Astrocyte (in vitro differentiated cells and primary cell): ENCODE data around the gene P3H1. TPM values are rescaled to one million over a fixed set of nuclear protein-coding genes. Genes with fewer than 3 reads are reported as not detected.
"Not testable (repeated sequence)": the region's sequence is repeated elsewhere in the genome, so short reads cannot be mapped to it uniquely, and the experiment has no call there.

Experiments
- DNase-seq: peaks from one replicate; pipeline ENCODE4 v3.0.0-alpha.2; 2010; ENCODE audit warnings: low read depth
- FAIRE-seq: peaks from 2 replicates; lab custom pipeline; 2011; peaks lifted over from hg19 to GRCh38; lab: Jason Lieb, UNC
- H2AFZ ChIP-seq: 2 replicates; pipeline ENCODE4 v1.6.0; 2012; ENCODE audit warnings: low read depth, low read length, inconsistent platforms
- H3K27ac ChIP-seq: 2 replicates; pipeline ENCODE4 v1.5.1; 2011; ENCODE audit warnings: low read depth, low read length, inconsistent platforms
- H3K27me3 ChIP-seq: 2 replicates; pipeline ENCODE4 v1.6.0; 2011; ENCODE audit warnings: low read length, inconsistent platforms; ENCODE audit not compliant: insufficient read depth
- H3K36me3 ChIP-seq: 2 replicates; pipeline ENCODE4 v1.5.1; 2011; ENCODE audit warnings: low read length, inconsistent platforms; ENCODE audit not compliant: insufficient read depth
- H3K4me1 ChIP-seq: 2 replicates; pipeline ENCODE4 v1.5.1; 2011; ENCODE audit warnings: low read length, inconsistent platforms; ENCODE audit not compliant: insufficient read depth
- H3K4me2 ChIP-seq: 2 replicates; pipeline ENCODE4 v1.6.0; 2012; ENCODE audit warnings: low read length, inconsistent platforms
- H3K4me3 ChIP-seq: 2 replicates; pipeline ENCODE4 v1.5.1; 2011; ENCODE audit warnings: low read depth, mild to moderate bottlenecking, low read length, inconsistent platforms; ENCODE audit not compliant: insufficient read depth
- H3K79me2 ChIP-seq: 2 replicates; pipeline ENCODE4 v1.6.0; 2012; ENCODE audit warnings: mild to moderate bottlenecking, low read length, inconsistent platforms; ENCODE audit not compliant: insufficient read depth
- H3K9ac ChIP-seq: 2 replicates; pipeline ENCODE4 v1.6.0; 2012; ENCODE audit warnings: mild to moderate bottlenecking, low read length, inconsistent platforms
- H3K9me3 ChIP-seq: 2 replicates; pipeline ENCODE4 v1.5.1; 2012; ENCODE audit warnings: low read depth, mild to moderate bottlenecking, low read length, inconsistent platforms; ENCODE audit not compliant: insufficient read depth
- H4K20me1 ChIP-seq: 2 replicates; pipeline ENCODE4 v1.6.0; 2012; ENCODE audit warnings: low read length, inconsistent platforms; ENCODE audit not compliant: insufficient read depth
- H3K27ac Mint-ChIP-seq: one replicate; pipeline ENCODE4 v1.8.0; 2021; ENCODE audit warnings: mild to moderate bottlenecking, mixed read lengths; ENCODE audit not compliant: unreplicated experiment
- H3K27me3 Mint-ChIP-seq: one replicate; pipeline ENCODE4 v1.8.0; 2021; ENCODE audit warnings: low read depth, mixed read lengths; ENCODE audit not compliant: unreplicated experiment
- H3K36me3 Mint-ChIP-seq: one replicate; pipeline ENCODE4 v1.8.0; 2021; ENCODE audit warnings: low read depth, mixed read lengths; ENCODE audit not compliant: unreplicated experiment
- H3K4me1 Mint-ChIP-seq: one replicate; pipeline ENCODE4 v1.8.0; 2021; ENCODE audit warnings: low read depth, mixed read lengths; ENCODE audit not compliant: unreplicated experiment
- H3K4me3 Mint-ChIP-seq: one replicate; pipeline ENCODE4 v1.8.0; 2021; ENCODE audit warnings: mild to moderate bottlenecking, moderate library complexity, mixed read lengths; ENCODE audit not compliant: unreplicated experiment
- H3K9me3 Mint-ChIP-seq: one replicate; pipeline ENCODE4 v1.8.0; 2021; ENCODE audit warnings: mild to moderate bottlenecking, mixed read lengths; ENCODE audit not compliant: unreplicated experiment
- CTCF ChIP-seq: IDR thresholded peaks from 2 replicates; pipeline ENCODE4 v1.5.1; 2011; ENCODE audit warnings: low read depth, mild to moderate bottlenecking, inconsistent platforms, low read length, moderate library complexity; ENCODE audit not compliant: insufficient read depth
- EZH2 ChIP-seq: IDR thresholded peaks from 2 replicates; pipeline ENCODE4 v1.6.1; 2012; ENCODE audit warnings: mild to moderate bottlenecking, low read length, inconsistent platforms; ENCODE audit not compliant: insufficient read depth
- total RNA-seq: library from RNA; stranded (reverse); gene quantifications from 2 replicates; pipeline ENCODE4 v1.2.1, GENCODE V29; 2021

The P3H1 gene
- total RNA-seq, 1 donor from 2014 or later = 277 TPM

DNA sequence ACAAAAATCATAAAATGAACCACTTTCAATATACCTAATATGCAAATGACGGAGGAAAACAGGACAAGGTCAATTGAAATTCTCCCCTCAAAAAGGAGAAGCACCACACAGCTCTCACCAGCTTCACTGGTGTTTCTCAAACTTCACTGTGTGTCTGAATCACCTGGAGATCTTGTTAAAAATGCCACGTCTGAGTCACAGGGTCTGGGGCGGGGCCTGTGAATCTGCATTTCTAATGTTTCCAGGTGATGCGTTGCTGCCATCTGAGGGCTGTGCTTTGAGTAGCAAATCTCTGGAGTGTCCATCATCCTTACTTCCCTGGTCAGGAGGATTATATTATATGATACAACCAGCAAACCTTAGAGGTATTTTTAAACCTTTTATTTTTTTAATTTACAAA lies 35.8 kb downstream of the P3H1 start:
- H3K4me3 ChIP-seq = no peak overlapping the region
- H3K36me3 ChIP-seq = no peaks in the 10 kb centered on the region
- no peaks in the 10 kb centered on the region for H4K20me1 ChIP-seq
- no peak overlapping the region for H2AFZ ChIP-seq
- H3K36me3 Mint-ChIP-seq = no peaks in the 10 kb centered on the region
- peaks cover 2% of the 10 kb centered on the region for H3K9me3 Mint-ChIP-seq
- FAIRE-seq = no peak
- no peak for TF ChIP-seq EZH2
- no peak for TF ChIP-seq CTCF
- no peak for DNase-seq
- H3K4me1 ChIP-seq = no peaks in the 10 kb centered on the region
- no peak overlapping the region for H3K9ac ChIP-seq
- H3K27me3 ChIP-seq = no peaks in the 10 kb centered on the region
- no peak overlapping the region for H3K27ac ChIP-seq
- H3K4me2 ChIP-seq = no peak overlapping the region
- no peak overlapping the region for H3K4me3 Mint-ChIP-seq
- no peaks in the 10 kb centered on the region for H3K27me3 Mint-ChIP-seq
- no peaks in the 10 kb centered on the region for H3K9me3 ChIP-seq
- no peak overlapping the region for H3K27ac Mint-ChIP-seq
- H3K4me1 Mint-ChIP-seq = no peaks in the 10 kb centered on the region
- no peaks in the 10 kb centered on the region for H3K79me2 ChIP-seq

- Mint-ChIP-seq H3K36me3 (no peaks in the 10 kb centered on the region), H3K9me3 (peaks cover 2% of the 10 kb centered on the region), H3K4me3 (no peak overlapping the region), H3K27me3 (no peaks in the 10 kb centered on the region), H3K27ac (peak overlapping the region; percentile 23), H3K4me1 (no peaks in the 10 kb centered on the region)
- Histone ChIP-seq H3K27me3 (no peaks in the 10 kb centered on the region), H3K9ac (no peak overlapping the region), H3K79me2 (no peaks in the 10 kb centered on the region), H3K27ac (no peak overlapping the region), H3K4me1 (no peaks in the 10 kb centered on the region), H3K9me3 (no peaks in the 10 kb centered on the region), H3K4me3 (no peak overlapping the region), H3K4me2 (no peak overlapping the region), H4K20me1 (no peaks in the 10 kb centered on the region), H2AFZ (no peak overlapping the region), H3K36me3 (no peaks in the 10 kb centered on the region)
- DNase-seq = no peak
- FAIRE-seq = no peak
- no peak for TF ChIP-seq EZH2
- TF ChIP-seq CTCF = no peak
Measured at GRCh38 chr1:42730002-42730401, 36.8 kb downstream of the P3H1 start.

GRCh38 chr1:42725820-42726219 lies 41.0 kb downstream of the P3H1 start:
- not testable (repeated sequence) for H3K36me3 ChIP-seq, H2AFZ ChIP-seq, H3K4me2 ChIP-seq, H4K20me1 ChIP-seq, H3K27ac Mint-ChIP-seq, H3K9me3 Mint-ChIP-seq, H3K4me1 ChIP-seq, H3K27me3 ChIP-seq, H3K27ac ChIP-seq, H3K36me3 Mint-ChIP-seq, H3K4me3 ChIP-seq, H3K79me2 ChIP-seq, H3K9me3 ChIP-seq, FAIRE-seq, H3K9ac ChIP-seq, H3K4me1 Mint-ChIP-seq, DNase-seq, H3K4me3 Mint-ChIP-seq, H3K27me3 Mint-ChIP-seq
